ENCODE results near the gene CFAP221.
"Not testable (repeated sequence)": the region's sequence is repeated elsewhere in the genome, so short reads cannot be mapped to it uniquely, and the experiment has no call there.

The CFAP221 gene

DNA sequence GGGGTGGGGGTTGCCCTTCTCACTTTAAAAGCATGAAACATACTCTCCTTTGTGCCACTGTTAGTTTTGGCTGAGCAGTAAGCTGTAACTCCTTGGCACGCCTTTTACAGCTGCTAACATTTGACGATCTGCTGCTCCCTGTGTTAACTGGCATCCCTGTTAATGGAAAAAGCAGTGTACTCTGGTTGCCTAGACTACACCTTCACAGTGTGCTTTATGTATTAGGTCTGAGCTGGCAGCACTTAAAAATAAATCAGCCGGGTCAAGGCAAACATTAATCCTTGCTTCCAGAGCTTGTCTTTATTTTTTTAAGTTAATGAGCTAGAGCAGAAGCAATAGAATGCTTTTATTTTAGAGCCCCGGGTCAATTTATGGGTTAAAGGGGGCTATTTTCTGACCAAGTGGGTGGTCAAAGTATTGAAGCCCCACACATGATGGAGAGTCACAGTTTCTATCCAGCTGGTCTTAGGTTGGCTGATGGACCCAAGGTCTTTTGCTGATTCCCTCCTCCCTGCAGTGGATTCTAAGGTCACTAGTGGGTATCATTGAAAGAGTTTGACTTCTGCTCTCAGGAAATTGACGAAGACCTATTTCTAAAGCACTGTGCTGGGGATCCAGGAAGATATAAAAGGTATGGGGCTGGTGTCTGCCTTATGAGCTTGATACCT, 54.5 kb downstream of the CFAP221 start:
- peak; percentile 50 for DNase-seq (ENCODE audit: low read depth)
- TF ChIP-seq, protein P1, sequence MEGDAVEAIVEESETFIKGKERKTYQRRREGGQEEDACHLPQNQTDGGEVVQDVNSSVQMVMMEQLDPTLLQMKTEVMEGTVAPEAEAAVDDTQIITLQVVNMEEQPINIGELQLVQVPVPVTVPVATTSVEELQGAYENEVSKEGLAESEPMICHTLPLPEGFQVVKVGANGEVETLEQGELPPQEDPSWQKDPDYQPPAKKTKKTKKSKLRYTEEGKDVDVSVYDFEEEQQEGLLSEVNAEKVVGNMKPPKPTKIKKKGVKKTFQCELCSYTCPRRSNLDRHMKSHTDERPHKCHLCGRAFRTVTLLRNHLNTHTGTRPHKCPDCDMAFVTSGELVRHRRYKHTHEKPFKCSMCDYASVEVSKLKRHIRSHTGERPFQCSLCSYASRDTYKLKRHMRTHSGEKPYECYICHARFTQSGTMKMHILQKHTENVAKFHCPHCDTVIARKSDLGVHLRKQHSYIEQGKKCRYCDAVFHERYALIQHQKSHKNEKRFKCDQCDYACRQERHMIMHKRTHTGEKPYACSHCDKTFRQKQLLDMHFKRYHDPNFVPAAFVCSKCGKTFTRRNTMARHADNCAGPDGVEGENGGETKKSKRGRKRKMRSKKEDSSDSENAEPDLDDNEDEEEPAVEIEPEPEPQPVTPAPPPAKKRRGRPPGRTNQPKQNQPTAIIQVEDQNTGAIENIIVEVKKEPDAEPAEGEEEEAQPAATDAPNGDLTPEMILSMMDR (conservative IDR thresholded peaks at IDR 0.05; ENCODE audit: low read depth, low read length): no peak
- H3K4me3 ChIP-seq (ENCODE audit: low read length): no peak overlapping the region

DNA sequence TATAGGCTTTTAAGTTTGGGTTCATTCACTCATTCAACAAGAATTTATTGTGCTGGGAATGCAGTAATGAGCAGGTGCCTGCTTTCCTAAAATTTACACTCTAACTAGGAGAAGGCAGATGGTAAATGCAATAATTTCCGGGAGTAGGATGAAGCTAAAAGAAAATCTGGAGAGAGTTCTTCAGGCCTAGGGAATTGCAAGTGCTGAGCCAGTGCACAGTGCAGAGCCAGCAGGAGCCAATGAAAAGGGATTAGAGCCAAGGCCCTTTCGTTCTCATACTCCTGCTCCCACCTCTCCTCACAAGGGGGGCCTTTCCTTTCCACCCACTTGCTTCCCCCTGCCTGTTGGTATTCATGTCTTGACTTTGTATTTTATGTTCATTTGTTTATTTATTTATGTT, 55.1 kb downstream of the CFAP221 start:
- no peak overlapping the region for H3K4me3 ChIP-seq (ENCODE audit: low read length)
- no peak for DNase-seq (ENCODE audit: low read depth)
- TF ChIP-seq, protein P1 (conservative IDR thresholded peaks at IDR 0.05; ENCODE audit: low read depth, low read length): no peak

DNA sequence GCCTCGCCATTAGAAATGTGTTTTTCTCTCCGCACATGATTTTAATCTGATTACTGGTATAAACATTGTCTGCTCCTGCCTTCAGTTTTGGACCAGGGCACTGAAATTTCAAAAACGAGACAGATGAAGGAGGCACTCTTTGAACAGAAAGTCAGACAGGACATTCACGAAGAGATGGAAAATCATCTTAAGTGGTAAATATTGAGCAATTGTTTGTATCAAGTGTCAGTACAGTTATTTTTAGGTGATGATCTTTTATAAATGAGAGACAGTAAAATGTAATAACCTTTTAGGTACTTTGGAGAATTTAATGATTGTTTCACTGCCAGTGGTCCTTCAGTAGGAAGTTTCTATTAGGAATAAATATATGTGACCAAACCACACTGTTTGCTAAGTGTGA, 60.8 kb downstream of the CFAP221 start:
- no peak for DNase-seq (ENCODE audit: low read depth)
- no peak overlapping the region for H3K4me3 ChIP-seq (ENCODE audit: low read length)
- TF ChIP-seq, protein P1 (conservative IDR thresholded peaks at IDR 0.05; ENCODE audit: low read depth, low read length): no peak

DNA sequence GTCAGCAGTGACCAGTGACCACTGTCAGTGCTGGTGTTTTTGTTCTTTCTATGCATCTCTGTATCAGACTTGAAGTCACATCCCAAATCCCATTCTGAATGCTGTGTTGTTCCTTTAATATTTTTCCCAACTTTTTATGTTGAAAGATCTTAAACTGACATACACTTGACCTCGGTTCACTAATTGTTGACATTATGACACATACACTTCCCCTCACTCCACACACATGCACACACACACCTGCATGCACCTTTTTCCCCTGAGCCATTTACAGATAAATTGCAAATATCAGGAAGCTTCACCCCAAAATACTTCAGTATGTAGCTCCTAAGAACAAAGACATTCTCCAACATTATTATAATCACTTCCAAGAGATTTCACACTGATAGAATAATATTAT, 62.4 kb downstream of the CFAP221 start:
- TF ChIP-seq, protein P1 (conservative IDR thresholded peaks at IDR 0.05; ENCODE audit: low read depth, low read length): no peak
- H3K4me3 ChIP-seq (ENCODE audit: low read length): no peak overlapping the region
- DNase-seq (ENCODE audit: low read depth): no peak

DNA sequence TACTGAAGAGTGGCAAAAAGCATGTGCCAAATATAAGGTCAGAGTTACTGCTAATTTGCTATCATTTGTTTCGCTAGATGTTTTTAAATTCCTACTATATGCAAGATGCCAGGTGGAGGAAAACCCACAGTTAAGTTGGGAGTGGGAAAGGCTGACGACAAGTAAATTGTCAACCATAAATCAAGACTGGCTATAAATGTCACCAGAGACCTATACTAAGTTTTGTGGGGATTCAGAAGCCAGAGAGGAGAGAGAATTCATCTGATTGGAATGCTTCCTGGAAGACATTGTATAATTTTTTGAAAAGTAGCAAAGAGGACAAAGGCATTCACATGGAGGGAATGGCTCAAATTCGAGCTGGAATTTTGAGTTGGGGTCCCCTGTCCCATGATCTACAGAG, 64.3 kb downstream of the CFAP221 start:
- DNase-seq (ENCODE audit: low read depth): no peak
- TF ChIP-seq, protein P1 (conservative IDR thresholded peaks at IDR 0.05; ENCODE audit: low read depth, low read length): no peak
- H3K4me3 ChIP-seq (ENCODE audit: low read length): no peak overlapping the region

DNA sequence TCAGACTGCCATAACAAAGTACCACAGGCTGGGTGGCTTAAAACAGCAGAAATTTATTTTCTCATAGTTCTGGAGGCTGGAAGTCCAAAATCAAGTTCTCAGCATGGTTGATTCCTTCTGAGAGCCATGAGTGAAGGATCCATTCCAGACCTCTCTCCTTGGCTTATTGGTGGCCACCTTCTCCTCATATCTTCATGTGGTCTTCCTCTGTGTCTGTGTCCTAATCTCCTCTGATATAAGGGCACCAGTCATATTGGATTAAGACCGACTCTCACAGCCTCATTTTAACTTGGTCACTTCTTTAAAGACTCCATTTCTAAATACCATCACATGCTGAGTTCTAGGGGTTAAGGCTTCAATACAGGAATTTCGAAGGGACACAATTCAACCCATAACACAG, 65.1 kb downstream of the CFAP221 start:
- DNase-seq (ENCODE audit: low read depth): no peak
- H3K4me3 ChIP-seq (ENCODE audit: low read length): no peak overlapping the region
- TF ChIP-seq, protein P1 (conservative IDR thresholded peaks at IDR 0.05; ENCODE audit: low read depth, low read length): no peak

DNA sequence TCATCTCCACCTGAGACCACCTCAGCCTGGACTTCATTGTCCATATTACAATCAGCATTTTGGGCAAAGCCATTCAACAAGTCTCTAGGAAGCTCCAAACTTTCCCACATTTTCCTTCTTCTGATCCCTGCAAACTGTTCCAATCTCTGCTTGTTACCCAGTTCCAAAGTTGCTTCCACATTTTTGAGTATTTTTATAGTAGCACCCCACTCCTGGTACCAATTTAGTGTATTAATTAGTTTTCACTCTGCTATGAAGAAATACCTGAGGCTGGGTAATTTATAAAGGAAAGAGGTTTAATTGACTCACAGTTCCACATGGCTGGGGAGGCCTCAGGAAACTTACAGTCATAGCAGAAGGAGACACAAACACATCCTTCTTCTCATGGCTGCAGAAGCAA, 69.9 kb downstream of the CFAP221 start:
- not testable (repeated sequence) for DNase-seq (ENCODE audit: low read depth); H3K4me3 ChIP-seq (ENCODE audit: low read length)
